Amniotic stem cell (primary cell): Measurements from ENCODE around the gene DIAPH2.

Experiments used
- DNase-seq: peaks from one replicate; lab custom pipeline; 2025; lab: John Stamatoyannopoulos, UW

Gene DIAPH2

DNA sequence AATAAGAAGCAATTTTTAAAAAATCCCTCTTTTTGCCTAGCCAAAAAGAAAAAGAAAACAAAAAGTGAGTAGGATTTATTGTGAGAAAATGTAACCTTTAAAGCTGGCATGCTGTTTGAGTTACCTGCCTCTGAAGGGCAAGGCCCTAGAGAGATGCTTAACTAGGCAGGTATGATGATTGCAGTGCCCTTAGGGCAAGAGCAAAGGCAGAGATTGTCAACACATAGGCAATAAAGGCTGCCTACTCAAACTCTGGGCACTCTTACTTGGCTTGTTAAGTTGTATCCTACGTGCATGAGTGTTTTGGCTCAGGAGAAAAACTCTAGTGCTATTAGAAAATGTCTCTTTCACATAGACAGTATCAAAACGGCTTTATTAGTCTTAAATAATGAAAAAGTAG lies 505.0 kb downstream of the DIAPH2 start:
- no peak for DNase-seq

DNA sequence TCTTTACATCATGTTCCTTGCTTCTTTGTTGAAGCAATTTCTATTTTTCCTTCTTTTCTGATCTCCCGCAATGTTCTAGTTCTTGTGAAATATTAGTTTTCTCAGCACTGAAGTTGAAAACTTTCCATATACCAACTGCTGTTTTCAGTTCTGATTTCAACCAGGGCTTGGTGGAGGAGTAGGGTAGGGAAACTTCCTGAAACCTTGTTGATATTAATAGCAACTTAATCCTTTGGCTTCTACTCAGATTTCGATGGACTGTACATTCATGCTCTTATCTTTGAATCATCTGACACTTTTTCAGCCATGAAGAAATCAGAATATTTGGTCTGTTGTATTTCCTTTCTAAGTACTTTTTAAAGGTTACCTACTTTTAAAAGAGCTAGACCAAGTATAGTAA lies 514.9 kb downstream of the DIAPH2 start:
- no peak for DNase-seq

DNA sequence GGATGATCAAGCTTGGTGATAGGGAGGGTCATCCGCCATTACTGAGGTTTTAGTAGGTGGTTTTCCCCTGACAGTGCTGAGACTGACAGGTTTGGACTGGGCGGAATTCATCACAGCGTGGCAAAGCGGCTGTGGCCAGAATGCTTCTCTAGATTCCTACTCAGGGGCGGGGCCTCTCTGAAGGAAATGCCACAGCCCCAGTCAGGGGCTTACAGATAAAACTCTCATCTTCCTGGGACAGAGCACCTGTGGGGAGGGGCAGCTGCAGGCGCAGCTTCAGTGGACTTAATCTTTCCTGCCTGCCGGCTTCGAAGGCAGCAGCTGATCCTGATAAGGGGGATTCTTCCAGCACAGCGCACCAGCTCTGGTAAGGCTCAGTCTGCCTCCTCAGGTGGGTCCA lies 515.8 kb downstream of the DIAPH2 start:
- no peak for DNase-seq

DNA sequence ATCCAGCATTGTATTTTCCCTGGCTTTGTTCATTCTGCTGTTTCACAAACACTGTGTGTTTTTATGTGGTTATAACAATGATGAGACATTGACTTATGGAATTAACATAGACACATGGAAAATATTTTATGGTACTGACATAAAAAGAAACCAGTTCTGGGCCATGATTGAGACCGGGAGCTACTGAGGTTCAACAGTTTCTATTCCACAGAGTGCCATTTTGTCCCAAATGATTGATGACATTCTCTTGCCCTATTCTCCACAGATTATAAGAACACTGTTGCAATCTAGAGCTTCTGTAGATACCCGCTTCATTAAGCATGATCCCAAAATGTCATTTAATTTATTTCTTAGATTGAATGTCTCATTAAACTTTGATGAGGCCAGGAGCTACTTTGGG lies 525.9 kb downstream of the DIAPH2 start:
- DNase-seq = no peak

DNA sequence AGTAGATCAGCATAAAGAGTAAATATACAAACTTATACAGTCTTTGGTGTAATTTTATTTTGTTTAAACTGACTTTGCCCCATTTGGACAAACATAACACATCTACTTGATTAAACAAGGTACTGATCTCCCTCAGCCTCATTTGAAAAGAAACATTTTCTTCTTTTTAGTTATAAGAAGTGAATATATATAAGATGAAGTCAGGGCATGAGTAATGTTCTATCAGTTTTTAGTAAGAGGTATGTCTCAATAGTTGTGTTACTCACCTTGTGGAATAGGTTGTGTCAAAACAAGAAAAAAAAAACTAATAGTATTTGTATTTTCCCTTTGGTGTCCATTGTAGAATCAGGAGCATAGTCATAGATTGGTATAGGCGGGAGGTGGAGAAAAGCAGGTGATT lies 526.4 kb downstream of the DIAPH2 start:
- no peak for DNase-seq

DNA sequence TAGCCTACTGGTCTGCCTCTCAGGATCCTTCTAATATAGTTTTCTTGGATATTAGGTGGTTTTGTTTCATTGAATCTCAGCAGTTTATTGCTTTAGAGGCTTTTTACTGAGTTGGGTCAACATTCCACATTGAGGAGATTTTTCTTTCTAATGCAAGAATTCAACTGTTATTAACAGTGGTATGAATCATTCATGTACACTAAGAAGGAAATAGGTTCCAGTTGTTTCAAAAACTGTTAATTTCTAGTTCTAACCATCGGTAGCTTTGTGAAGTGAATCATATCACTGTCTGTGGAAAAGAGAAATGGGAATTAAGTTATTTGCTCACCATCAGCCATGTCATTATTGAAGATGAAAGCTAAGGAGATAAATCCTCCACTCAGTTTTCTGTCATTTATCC lies 530.5 kb downstream of the DIAPH2 start:
- DNase-seq = no peak

DNA sequence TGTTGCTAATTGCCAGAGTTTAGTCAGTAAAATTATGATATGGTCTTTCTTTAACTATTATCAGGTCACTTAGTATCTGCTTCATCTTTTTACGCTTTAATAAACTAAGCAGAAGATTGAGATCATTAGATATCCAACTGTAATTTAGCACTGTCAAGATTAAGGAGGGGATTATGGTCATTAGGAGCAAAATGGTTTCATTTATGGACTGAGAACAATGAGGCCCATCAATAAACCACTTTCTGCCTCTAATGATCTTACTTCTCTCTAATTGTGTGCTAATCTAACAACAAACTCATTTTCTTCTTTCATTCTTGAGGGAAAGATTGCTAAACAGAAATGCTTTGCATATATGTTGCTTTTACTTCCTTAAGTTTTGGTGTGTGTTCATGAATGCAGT lies 539.5 kb downstream of the DIAPH2 start:
- no peak for DNase-seq

DNA sequence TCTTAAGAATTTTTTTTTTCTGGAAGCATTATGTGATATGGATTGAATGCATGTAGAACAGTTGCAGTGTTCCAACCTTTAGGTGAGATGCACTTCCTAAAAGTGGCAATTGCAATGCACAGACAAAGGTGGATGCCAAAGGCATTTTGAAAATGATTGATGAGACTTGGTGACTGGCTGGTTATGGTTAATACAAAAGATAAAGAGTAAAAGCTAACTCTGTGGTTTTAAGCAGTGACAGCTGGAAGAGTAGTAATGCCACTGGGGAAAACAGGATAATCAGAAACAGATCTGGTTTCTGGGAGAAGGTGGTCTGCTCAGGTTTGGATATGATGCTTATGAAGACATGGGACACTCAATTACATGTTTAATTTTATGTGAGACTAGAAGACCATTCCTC lies 544.7 kb downstream of the DIAPH2 start:
- DNase-seq = no peak

DNA sequence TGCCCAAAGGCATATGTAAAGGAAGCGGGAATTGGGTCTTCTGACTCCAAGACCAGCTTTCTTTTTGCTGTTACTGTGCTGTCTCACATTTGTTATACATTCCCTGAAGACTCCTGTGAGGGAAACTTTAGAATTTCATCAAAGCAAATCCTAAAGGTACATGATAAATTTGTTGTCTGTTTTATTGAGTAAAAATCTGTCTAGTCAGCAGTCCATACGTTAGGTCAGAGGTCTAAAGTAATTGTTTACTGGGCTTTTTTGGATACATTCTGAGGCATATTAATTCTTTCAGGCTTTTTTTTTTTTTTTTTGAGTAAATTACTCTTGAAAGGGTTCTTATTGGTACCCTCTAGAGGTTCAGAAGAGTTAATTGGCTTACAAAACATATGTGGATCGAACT lies 546.3 kb downstream of the DIAPH2 start:
- DNase-seq = no peak

DNA sequence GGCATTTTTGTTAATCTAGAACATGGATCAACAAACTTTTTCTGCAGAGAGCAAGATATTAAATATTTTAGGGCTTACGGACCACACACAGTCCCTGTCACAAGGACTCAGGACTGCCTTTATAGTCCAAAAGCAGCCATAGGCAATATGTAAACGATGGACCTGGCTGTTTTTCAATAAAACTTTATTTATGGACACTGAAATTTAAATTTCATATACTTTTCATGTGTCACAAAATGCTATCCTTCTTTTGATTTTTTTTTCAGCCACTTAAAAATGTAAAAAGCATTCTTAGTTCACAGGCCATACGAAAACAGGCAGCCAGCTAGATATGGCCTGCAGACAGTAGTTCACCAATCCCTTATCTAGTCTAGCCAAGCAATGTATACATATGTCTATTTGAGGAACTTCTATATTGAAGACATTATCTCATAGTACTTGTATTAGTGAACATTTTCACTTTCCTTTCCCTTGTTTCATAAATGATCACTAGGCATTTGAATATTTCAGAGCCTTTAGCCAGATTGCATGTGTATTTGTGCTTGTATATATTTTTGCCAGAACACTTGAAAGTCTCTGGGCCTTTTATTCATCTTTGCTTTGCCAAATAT lies 549.9 kb downstream of the DIAPH2 start:
- no peak for DNase-seq

DNA sequence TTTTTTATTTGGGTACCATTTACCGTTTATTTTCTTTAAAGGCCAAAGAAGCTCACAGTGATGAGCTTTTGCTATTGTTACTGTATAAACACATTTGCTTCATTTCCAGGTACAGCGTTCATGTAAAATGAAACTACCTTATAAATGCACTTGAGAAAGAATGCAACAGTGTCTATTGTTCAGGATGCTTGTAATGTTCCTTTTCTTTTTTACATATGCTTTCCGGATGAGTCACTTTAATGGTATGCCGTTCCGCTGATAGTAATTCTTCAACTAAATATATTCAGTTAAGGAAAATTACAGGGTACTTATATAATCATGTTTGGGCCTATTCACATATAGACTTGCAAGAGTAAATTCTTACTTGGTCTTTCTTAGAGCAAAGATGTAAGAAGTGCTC lies 554.0 kb downstream of the DIAPH2 start:
- DNase-seq = no peak

DNA sequence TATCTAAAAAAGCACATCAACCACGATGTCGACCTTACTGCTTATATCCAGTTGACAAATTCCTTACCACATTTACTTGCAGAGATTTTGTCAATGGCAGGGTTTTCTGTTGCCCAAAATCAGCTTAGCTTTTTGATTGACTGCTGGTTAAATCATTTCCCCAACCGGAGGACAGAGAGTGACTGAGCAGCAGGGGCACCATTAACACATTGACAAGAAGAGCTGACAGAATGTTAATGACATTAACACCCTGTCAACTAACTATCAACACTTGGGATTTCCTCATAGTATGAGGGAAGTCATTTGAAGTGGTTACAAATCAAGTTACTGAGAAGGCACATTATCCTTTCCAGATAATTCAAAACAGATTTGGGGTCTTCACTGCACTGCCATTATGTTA lies 567.5 kb downstream of the DIAPH2 start:
- DNase-seq = no peak

DNA sequence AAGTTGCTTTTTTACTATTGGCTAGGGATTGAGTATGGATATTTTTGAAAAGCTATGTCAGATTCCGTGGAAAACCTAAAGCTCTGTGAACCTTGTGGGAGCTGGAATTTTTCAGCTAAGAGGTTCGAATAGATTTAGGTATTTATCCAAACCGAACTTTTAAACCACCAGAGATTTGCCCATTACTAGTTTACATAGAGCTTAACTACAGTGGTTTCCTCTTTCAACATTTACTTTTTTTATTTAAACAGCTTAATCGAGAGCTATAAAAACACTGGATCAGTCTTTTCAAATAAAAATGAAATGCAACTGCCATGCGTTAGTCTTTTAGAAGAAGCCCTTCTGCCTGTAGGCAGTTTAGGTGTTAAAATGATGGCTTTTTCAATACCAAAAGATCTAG lies 576.0 kb downstream of the DIAPH2 start:
- no peak for DNase-seq

DNA sequence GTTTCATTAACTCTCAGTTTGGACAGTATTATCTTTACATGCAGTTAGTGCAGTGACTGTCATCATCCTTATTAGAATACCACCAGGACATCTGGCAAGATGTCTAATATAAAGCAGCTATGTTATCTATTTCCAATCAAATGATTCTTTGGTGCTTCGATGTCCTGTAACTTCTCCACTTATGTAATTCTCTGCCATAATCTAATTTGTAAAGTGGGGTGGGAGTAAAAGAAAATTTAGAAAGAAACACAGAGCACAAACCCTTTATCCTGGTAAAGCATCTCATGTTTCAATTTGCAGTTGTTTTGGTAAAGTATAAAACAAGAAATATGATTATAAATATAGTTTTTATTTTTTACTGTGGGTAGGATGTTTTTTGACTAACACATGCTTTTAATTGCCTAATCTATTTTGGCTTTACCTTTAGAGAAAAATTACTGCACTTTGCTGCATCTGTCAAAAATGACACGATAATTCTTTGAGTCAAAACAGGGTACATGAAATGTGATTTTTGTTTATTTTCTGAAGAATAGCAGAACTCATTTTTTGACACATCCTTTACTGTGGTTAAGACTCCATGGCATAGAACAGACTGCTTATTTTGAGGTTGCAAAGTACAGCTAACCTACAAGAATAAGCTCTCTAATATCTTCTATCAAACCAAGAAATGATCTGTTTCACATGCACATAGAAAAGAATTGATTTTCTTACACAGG lies 581.9 kb downstream of the DIAPH2 start:
- DNase-seq = no peak

DNA sequence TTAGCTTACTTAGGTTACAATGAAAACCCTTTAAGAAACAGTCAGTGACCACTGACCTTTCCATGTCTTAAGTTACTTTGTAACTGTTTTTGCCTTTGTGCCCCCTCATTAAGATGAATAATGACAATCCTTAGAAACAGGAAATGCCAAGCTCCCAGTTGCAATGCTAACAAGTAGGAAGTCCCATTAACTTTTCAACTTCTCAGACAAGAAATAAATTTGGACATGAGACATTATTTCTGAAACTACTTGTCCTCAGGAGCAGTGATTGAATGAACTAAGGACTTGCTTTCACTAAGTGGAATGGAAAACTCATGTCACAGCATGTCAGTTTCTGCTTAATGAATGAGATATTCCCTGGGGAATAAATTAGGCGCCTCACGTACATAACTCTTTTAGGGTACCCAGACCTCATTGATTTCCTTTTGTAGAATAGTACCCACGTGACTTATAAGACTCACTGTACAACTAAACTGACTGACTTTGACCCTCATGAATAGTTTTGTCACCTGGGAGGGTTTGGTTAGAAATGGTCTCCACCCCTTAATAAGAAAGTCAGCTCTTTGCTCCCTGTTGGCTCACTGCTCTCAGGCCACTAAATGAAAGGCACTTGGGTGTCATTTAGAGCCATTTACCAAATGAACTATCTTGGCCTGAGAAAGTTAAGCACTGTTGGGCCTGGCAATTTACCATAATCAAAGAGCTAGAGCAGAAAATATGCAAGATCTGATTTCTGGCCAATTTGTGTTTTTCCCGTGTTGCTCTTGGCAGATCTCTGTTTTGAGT lies 582.9 kb downstream of the DIAPH2 start:
- no peak for DNase-seq

DNA sequence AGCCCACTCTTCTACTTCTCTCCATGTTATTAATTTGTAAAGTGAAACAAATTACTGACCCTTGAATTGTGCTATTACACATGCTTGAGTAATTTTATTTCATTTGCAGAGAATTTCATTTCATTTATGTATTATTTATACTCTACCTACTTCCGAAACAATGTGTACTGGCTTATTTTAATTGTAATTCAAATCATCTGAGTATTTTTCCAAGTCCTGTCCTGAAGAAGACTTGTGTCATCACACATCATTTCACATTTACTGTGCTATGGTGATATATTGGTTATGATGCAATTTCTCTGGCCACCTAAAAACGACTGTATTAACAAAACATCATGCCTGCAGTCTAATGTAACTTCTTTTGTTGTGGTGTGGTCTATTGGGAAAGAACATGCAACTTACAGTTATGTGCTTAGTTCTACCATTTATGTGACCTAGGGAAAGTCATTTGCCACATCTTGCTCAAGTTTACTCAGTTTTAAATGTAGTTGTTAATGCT lies 583.6 kb downstream of the DIAPH2 start:
- no peak for DNase-seq

DNA sequence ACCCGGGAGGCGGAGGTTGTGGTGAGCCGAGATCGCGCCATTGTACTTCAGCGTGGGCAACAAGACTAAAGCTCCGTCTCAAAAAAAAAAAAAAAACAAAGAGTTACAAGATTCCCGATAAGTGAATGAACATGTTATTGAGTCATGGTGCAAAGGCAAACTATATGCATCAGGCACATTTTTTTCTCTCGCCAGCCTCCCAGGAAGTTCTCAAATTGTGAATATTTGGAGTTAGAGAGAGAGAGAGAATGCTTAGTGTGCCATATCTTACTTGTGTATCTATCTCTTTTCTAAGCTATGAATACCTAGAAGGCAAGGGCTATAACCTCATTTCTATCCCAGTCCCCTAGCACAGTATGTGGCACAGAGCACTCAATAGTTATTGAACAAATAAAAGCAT lies 599.9 kb downstream of the DIAPH2 start:
- DNase-seq = no peak

DNA sequence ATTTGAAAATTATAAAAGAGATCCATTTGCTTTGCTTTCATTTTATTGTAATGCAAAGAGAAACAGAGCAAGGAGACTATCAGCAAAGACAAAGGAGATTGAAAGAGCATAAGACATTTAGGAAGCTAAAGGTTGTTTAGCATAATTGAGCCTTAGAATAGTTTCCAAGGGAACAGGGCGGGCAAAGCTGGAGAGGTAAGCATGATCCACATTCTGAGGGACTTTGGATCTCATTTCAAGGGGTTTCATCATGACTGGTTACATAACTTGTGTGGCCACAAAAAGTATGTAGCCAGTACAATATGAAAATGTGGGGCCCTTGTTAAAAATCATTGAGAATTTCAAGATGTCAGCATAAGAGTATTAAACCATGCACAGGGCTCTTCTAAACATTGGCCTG lies 605.6 kb downstream of the DIAPH2 start:
- no peak for DNase-seq

DNA sequence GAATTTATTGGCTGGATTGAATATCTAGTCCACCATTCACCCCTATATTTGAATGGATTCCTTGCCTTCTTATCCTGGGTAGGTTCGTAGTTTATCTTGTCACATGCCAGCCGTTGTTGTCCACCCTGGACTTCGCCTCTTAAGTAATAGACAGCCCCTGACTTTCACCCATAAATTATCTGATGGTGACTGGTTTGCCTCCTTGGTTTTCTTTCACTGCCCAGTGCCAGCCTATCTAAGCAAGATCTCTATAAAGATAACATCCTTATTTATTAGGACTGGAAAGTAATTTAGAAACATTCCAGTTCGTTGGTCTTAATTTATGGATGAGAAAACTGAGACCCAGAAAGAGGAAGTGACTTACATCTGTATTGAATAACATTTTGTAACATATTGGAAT lies 609.4 kb downstream of the DIAPH2 start:
- no peak for DNase-seq

DNA sequence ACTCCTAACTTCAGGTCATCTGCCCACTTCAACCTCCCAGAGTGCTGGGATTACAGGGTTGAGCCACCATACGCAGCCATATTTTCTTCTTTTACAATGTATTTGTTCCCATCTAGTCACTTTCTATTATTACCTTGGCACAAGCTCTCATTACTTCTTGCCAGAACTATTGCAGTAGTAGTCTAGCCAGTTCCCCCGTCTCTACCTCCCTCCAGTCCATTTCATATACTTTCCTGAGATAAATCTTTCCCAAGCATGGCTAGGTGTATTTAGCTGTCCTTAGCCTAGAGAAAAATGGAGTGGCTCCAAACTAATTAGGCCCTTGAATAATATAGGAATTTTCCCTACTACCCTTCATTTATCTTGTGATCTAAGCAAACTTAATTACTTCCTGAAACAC lies 611.3 kb downstream of the DIAPH2 start:
- no peak for DNase-seq

DNA sequence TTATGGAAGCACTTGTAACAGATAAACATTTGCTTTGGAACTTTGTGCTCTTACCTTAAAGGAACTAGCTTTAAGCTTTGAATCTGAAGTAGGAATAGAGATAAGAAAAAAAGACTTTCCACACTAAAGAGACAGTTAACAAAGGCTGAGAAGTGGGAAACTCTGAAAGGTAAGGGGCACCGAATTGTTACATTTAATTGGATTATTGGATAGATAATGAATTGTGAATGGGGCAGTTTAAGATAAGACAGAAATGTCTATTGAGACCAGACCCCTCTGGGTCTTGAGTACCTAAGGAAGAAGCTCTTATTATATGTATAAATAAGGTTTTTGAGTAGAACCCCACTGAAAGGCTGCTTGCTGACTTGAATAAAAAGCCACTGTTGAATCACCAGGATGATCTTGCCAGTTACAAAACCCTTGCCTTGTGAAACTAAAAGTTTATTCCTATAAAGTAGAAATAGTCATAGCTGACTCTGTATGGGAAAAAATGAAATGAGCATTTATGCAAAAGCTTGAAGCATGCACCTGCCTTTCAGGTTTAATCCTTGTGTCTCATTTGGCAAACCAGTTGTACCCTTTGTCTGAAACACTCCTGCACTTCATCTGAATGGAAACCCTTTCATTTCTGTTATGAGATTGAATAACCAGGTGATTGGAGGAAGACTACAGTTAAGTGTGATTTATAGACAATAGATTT lies 622.3 kb downstream of the DIAPH2 start:
- no peak for DNase-seq

DNA sequence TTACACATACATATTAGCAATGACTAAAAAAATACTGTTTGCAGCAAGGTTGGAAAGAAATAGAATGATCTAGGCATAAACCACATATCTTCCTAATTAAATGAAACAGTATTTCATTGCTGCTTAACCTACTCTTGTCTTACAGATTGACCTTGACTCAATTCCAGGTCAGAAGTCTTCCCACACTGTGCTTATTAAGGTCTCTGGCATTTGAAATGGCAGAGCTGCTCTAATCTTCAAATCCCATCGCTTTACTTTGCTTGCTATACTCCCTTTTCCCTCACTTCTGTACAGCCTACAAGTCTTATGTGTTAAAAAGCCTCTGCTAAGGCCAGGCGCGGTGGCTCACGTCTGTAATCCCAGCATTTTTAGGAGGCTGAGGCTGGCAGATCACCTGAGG lies 623.5 kb downstream of the DIAPH2 start:
- no peak for DNase-seq
